Gastrocnemius medialis (tissue), 4 donors: ENCODE measurements around the gene SAMD3.

Source experiments
- POLR2A ChIP-seq, 2 donors: fragments of 450-650 bp; IDR thresholded peaks; one replicate each; pipeline ENCODE4 v1.6.1; 2017; ENCODE audit warnings: antibody characterized with exemption in 2 of 2, mild to moderate bottlenecking in 2 of 2, moderate library complexity in 2 of 2
- TF ChIP-seq, protein P1 (sequence below), 5 experiments: fragments of 450-650 bp in 3 of 5; fragments of 200-600 bp in 2 of 5; sonication (generic) in 2 of 5; IDR thresholded peaks in 4 of 5; conservative IDR thresholded peaks in 1 of 5; 1 replicate in 4 of 5; 2 replicates in 1 of 5; pipeline ENCODE4 v1.5.1; 2016 to 2019; ENCODE audit warnings: antibody characterized with exemption in 5 of 5, mild to moderate bottlenecking in 3 of 5, moderate library complexity in 3 of 5

DNA sequence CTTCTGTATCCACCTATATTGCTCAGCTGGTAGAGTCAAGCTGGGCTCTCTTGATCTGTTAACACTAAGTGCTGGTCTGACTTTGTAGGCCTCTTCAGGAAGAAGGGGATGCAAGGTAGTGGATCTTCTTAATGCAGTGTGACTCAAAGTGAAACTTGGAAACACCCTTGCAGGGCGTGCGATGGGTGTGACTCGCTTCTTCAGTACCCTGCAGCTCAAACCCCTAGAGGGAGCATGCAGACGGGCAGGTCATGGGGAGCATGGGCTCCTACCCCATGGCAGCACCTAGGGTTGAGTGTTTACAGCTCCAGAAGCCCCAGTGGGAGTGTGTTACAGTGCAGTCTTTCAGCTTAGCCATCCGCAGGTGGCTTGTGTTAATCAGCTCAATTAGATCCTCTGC lies 757 bp upstream of the SAMD3 start:
- TF ChIP-seq, protein P1, sequence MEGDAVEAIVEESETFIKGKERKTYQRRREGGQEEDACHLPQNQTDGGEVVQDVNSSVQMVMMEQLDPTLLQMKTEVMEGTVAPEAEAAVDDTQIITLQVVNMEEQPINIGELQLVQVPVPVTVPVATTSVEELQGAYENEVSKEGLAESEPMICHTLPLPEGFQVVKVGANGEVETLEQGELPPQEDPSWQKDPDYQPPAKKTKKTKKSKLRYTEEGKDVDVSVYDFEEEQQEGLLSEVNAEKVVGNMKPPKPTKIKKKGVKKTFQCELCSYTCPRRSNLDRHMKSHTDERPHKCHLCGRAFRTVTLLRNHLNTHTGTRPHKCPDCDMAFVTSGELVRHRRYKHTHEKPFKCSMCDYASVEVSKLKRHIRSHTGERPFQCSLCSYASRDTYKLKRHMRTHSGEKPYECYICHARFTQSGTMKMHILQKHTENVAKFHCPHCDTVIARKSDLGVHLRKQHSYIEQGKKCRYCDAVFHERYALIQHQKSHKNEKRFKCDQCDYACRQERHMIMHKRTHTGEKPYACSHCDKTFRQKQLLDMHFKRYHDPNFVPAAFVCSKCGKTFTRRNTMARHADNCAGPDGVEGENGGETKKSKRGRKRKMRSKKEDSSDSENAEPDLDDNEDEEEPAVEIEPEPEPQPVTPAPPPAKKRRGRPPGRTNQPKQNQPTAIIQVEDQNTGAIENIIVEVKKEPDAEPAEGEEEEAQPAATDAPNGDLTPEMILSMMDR (IDR thresholded peaks at IDR 0.05 in 4 of 5, conservative IDR thresholded peaks at IDR 0.05 in 1 of 5), result no peak
- no peak for TF ChIP-seq POLR2A (IDR thresholded peaks at IDR 0.05)
